ENCODE measurements around the gene DNMT3L.
"Not testable (repeated sequence)": the region's sequence is repeated elsewhere in the genome, so short reads cannot be mapped to it uniquely, and the experiment has no call there.

Gene DNMT3L

DNA sequence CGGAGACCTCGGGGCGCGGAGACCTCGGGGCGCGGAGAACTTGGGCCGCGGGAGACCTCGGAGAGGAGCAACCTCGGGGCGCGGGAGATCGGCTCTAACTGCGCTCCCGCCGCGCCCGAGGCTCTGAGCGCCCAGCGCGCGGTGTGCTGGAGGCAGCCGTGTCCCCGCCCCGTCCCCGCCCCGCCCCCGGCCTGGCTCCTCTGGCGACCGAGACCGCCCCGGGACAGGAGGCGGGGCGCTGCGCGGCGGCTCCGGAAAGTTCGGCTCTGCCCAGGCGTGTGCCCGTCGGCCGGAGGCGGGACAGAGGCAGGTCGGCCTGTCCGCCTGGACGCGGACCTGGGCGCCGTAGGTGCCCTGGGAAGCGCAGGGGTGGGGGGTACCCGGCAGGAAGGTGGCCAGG lies 20.9 kb downstream of the DNMT3L start, which contains the start of gene ICOSLG:
TSS of gene ICOSLG (minus strand) at position 102 of the 400 bp plus-strand sequence. CDS start 126 bp downstream, outside the sequence.
- H3K27me3 ChIP-seq (ENCODE audit: low read length); H3K36me3 ChIP-seq (ENCODE audit: low read length); H3K4me2 ChIP-seq (ENCODE audit: low read depth, low read length, poor library complexity, severe bottlenecking); H3K9me3 ChIP-seq (ENCODE audit: insufficient read depth, low read length); H3K4me3 ChIP-seq (ENCODE audit: insufficient read depth, low read length, poor library complexity, severe bottlenecking); H2AFZ ChIP-seq (ENCODE audit: low read depth, low read length, severe bottlenecking); H3K9me2 ChIP-seq (replicated peaks; ENCODE audit: insufficient read depth, low read length); H3F3A ChIP-seq (ENCODE audit: insufficient read depth); H3K27ac ChIP-seq (ENCODE audit: low read depth, low read length); H4K20me1 ChIP-seq (ENCODE audit: low read depth, low read length); H3K9ac ChIP-seq (ENCODE audit: low read length); H3K79me2 ChIP-seq (ENCODE audit: insufficient read depth, low read length): not testable (repeated sequence)

DNA sequence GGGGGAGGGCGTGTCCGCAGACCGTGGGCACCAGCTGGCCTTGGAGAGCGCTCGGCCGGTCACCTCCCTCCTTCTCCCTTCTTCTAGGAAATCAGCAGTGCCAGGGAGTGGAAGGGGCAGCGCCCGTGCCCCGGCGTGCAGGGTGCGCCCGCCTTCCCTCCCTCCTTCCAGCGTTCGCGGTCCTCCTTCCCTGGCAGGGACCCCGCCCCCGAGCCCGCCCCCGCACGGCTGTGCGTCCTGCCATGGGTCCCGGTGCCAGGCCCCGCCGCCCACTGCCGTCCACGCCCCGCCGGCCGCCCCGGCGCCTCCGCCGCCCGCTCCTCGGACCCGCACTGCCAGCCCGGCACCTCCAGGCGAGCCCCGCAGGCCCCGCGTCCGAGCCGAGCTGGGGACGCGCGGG lies 21.3 kb downstream of the DNMT3L start:
- not testable (repeated sequence) for H3K4me2 ChIP-seq (ENCODE audit: low read depth, low read length, poor library complexity, severe bottlenecking); H3K27ac ChIP-seq (ENCODE audit: low read depth, low read length)

DNA sequence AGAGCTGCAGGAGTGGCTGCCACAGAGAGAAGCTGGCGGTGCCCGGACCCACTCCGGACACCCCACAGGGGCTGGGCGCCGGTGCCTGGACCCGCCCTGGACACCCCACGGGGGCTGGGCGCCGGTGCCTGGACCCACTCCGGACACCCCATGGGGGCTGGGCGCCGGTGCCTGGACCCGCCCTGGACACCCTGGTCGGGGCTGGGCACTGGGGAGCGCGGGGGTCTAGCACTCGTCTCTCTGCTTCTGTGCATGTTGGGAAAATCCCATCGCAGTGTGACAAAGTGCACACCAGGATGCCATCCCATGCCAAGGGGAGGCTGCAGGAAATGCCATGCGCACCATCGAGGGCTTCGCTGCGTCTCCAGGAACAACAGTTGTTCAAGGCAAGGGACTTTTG lies 32.1 kb downstream of the DNMT3L start:
- H3K79me2 ChIP-seq (ENCODE audit: insufficient read depth, low read length); H3K9me2 ChIP-seq (replicated peaks; ENCODE audit: insufficient read depth, low read length); H4K20me1 ChIP-seq (ENCODE audit: low read depth, low read length); H3K27ac ChIP-seq (ENCODE audit: low read depth, low read length); H3K4me2 ChIP-seq (ENCODE audit: low read depth, low read length, poor library complexity, severe bottlenecking); H2AFZ ChIP-seq (ENCODE audit: low read depth, low read length, severe bottlenecking); H3K27me3 ChIP-seq (ENCODE audit: low read length); H3K9ac ChIP-seq (ENCODE audit: low read length); H3K36me3 ChIP-seq (ENCODE audit: low read length); H3F3A ChIP-seq (ENCODE audit: insufficient read depth); H3K4me3 ChIP-seq (ENCODE audit: insufficient read depth, low read length, poor library complexity, severe bottlenecking); H3K9me3 ChIP-seq (ENCODE audit: insufficient read depth, low read length): not testable (repeated sequence)

More for the DNA sequence above, 21.3 kb downstream of the DNMT3L start:
- not testable (repeated sequence) for H3K79me2 ChIP-seq (ENCODE audit: insufficient read depth, low read length); H4K20me1 ChIP-seq (ENCODE audit: low read depth, low read length); H3K9me2 ChIP-seq (replicated peaks; ENCODE audit: insufficient read depth, low read length); H3K9me3 ChIP-seq (ENCODE audit: insufficient read depth, low read length); H3F3A ChIP-seq (ENCODE audit: insufficient read depth); H3K9ac ChIP-seq (ENCODE audit: low read length); H3K4me3 ChIP-seq (ENCODE audit: insufficient read depth, low read length, poor library complexity, severe bottlenecking); H3K27me3 ChIP-seq (ENCODE audit: low read length); H2AFZ ChIP-seq (ENCODE audit: low read depth, low read length, severe bottlenecking); H3K36me3 ChIP-seq (ENCODE audit: low read length)

DNA sequence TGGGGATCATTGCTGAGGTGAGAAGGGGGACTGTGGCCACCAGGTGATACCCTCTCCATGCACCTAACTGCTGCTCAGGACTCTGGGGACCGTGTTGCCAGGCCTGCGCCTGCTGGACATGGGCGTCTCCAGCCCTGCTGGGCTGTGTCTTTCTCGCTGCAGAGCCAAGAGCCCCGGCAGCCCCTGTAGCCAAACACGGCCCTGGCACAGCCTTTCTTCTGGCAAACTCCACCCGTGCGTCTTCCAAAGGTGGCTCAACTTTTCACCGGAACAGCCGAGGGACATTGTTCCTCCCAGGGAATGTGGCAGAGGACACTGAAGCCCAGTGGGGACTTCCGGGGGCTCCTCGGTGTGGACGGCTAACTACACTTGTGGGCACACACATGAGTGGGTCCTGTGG lies 33.6 kb downstream of the DNMT3L start:
- not testable (repeated sequence) for H3K27me3 ChIP-seq (ENCODE audit: low read length); H3K79me2 ChIP-seq (ENCODE audit: insufficient read depth, low read length); H3K36me3 ChIP-seq (ENCODE audit: low read length); H3K27ac ChIP-seq (ENCODE audit: low read depth, low read length); H3K9ac ChIP-seq (ENCODE audit: low read length); H4K20me1 ChIP-seq (ENCODE audit: low read depth, low read length); H2AFZ ChIP-seq (ENCODE audit: low read depth, low read length, severe bottlenecking); H3K4me3 ChIP-seq (ENCODE audit: insufficient read depth, low read length, poor library complexity, severe bottlenecking); H3K4me2 ChIP-seq (ENCODE audit: low read depth, low read length, poor library complexity, severe bottlenecking); H3K9me2 ChIP-seq (replicated peaks; ENCODE audit: insufficient read depth, low read length); H3F3A ChIP-seq (ENCODE audit: insufficient read depth); H3K9me3 ChIP-seq (ENCODE audit: insufficient read depth, low read length)

DNA sequence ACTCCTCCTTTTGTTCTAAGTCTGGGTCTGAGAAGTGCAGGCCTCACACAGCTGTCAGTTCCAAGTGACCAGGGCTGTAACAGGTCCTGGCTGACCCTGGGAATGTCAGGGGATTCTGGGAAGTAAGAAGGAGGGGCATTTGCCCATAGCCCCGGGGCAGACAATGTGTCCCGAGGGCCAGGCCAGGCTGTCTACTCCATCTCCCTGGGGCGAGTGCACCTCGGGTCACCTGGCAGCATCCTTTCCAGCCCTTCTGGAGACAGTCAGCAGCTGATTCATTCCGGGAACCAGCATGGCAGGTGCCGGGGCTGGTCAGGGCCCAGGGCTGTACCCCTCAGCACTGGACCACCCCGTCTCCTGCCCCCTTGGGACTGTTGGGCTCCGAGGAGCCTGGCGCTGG lies 34.1 kb downstream of the DNMT3L start:
- not testable (repeated sequence) for H3K27me3 ChIP-seq (ENCODE audit: low read length); H3K4me2 ChIP-seq (ENCODE audit: low read depth, low read length, poor library complexity, severe bottlenecking); H3K9ac ChIP-seq (ENCODE audit: low read length); H3K27ac ChIP-seq (ENCODE audit: low read depth, low read length); H2AFZ ChIP-seq (ENCODE audit: low read depth, low read length, severe bottlenecking); H4K20me1 ChIP-seq (ENCODE audit: low read depth, low read length); H3K9me3 ChIP-seq (ENCODE audit: insufficient read depth, low read length); H3K36me3 ChIP-seq (ENCODE audit: low read length); H3F3A ChIP-seq (ENCODE audit: insufficient read depth); H3K79me2 ChIP-seq (ENCODE audit: insufficient read depth, low read length); H3K4me3 ChIP-seq (ENCODE audit: insufficient read depth, low read length, poor library complexity, severe bottlenecking); H3K9me2 ChIP-seq (replicated peaks; ENCODE audit: insufficient read depth, low read length)

DNA sequence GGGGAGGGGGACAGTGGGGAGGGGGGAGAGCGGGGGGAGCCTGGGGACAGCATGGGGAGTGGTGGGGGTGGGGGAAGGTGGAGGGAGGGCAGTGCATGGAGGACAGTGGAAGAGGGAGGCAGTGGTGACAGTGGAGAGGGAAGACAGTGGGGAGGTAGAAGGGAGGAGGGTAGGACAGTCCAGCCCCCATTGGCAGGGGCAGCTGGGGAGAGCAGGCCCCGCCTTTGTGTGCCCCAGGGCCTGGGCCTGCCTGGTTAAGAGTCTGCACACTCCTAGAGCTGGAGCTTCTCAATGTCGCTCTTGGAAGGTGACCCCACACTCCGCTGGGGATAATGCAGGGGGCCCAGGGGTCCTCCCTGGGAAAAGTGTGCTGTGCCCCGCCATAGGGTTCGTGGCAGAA lies 36.1 kb downstream of the DNMT3L start:
- not testable (repeated sequence) for H3K27me3 ChIP-seq (ENCODE audit: low read length); H3K27ac ChIP-seq (ENCODE audit: low read depth, low read length); H3K36me3 ChIP-seq (ENCODE audit: low read length)

DNA sequence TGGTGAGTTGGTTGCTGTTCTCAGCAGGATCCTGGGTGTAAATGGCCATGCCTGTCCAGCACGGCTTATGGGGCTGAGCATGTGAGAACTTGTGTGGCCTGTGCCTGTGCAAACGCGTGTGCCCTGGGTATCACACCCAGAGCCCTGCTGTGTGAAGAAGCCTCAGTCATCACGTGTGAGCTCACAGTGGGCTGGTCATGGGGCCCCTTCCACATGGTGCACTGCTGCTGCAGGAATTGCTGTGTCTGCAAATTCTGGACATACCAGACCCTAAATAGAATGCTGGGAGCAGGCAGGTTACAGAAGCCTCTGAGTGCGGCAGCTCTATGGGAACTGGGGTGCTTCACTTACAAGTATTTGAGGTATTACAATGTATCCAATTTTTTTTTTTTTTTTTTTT lies 38.4 kb downstream of the DNMT3L start:
- not testable (repeated sequence) for H3F3A ChIP-seq (ENCODE audit: insufficient read depth); H3K4me2 ChIP-seq (ENCODE audit: low read depth, low read length, poor library complexity, severe bottlenecking); H3K9me2 ChIP-seq (replicated peaks; ENCODE audit: insufficient read depth, low read length); H3K9ac ChIP-seq (ENCODE audit: low read length); H4K20me1 ChIP-seq (ENCODE audit: low read depth, low read length); H3K79me2 ChIP-seq (ENCODE audit: insufficient read depth, low read length); H3K27me3 ChIP-seq (ENCODE audit: low read length); H3K27ac ChIP-seq (ENCODE audit: low read depth, low read length); H3K36me3 ChIP-seq (ENCODE audit: low read length); H2AFZ ChIP-seq (ENCODE audit: low read depth, low read length, severe bottlenecking); H3K4me3 ChIP-seq (ENCODE audit: insufficient read depth, low read length, poor library complexity, severe bottlenecking); H3K9me3 ChIP-seq (ENCODE audit: insufficient read depth, low read length)

More for the DNA sequence above, 36.1 kb downstream of the DNMT3L start:
- not testable (repeated sequence) for H3K9me3 ChIP-seq (ENCODE audit: insufficient read depth, low read length); H4K20me1 ChIP-seq (ENCODE audit: low read depth, low read length); H3K9me2 ChIP-seq (replicated peaks; ENCODE audit: insufficient read depth, low read length); H3K4me3 ChIP-seq (ENCODE audit: insufficient read depth, low read length, poor library complexity, severe bottlenecking); H3F3A ChIP-seq (ENCODE audit: insufficient read depth); H3K79me2 ChIP-seq (ENCODE audit: insufficient read depth, low read length); H2AFZ ChIP-seq (ENCODE audit: low read depth, low read length, severe bottlenecking); H3K4me2 ChIP-seq (ENCODE audit: low read depth, low read length, poor library complexity, severe bottlenecking); H3K9ac ChIP-seq (ENCODE audit: low read length)

DNA sequence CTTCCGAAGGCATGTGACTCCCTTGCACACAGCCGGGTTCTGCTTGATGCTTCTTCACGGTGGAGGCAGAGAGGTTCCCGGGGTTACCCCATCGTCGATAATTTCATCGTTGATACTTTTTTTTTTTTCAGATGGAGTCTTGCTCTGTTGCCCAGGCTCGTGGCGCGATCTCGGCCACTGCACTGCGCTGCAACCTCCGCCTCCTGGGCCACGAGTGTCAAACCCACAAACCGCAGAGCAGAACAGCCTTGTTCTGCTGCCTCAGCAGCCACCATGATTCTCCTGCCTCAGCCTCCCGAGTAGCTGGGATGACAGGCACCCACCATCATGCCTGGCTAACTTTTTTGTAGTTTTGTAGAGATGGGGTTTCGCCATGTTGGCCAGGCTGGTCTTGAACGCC lies 41.0 kb downstream of the DNMT3L start:
- not testable (repeated sequence) for H3K9ac ChIP-seq (ENCODE audit: low read length); H3K4me3 ChIP-seq (ENCODE audit: insufficient read depth, low read length, poor library complexity, severe bottlenecking); H3F3A ChIP-seq (ENCODE audit: insufficient read depth); H4K20me1 ChIP-seq (ENCODE audit: low read depth, low read length); H3K9me3 ChIP-seq (ENCODE audit: insufficient read depth, low read length); H2AFZ ChIP-seq (ENCODE audit: low read depth, low read length, severe bottlenecking); H3K36me3 ChIP-seq (ENCODE audit: low read length); H3K4me2 ChIP-seq (ENCODE audit: low read depth, low read length, poor library complexity, severe bottlenecking); H3K27ac ChIP-seq (ENCODE audit: low read depth, low read length); H3K79me2 ChIP-seq (ENCODE audit: insufficient read depth, low read length); H3K9me2 ChIP-seq (replicated peaks; ENCODE audit: insufficient read depth, low read length); H3K27me3 ChIP-seq (ENCODE audit: low read length)

All from SU-DHL-6 (cell line).